ENCODE measurements around the gene GRN.

Gene GRN

DNA sequence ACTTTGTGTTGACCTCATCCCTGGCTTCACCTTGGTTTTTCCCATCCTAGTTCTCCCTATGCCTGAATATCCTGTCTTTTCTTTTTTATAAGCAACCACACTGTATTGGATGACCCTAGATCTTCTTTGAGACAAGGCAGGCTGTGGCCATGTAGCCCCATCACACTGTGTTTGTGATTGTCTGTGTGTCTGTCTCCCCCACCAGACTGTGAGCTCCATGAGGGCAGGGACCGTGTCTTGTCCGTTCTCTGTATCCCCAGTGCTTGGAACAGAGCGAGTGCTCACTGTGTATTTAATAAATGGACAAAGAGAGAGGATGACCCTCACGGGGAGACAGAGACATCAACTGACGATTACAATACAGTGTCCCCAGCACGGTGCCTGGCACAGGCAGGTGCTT is 27.6 kb upstream of the GRN start:
- TF ChIP-seq FOXP2 (optimal IDR thresholded peaks at IDR 0.05; ENCODE audit: control extremely low read depth, extremely low read length, insufficient read depth) (no peak), POLR2AphosphoS5 (IDR thresholded peaks at IDR 0.05; ENCODE audit: borderline replicate concordance, low read depth, low read length) (no peak), EZH2 (IDR thresholded peaks at IDR 0.05) (no peak)
- Histone ChIP-seq H3K9me3 (ENCODE audit: low read depth, low read length) (no peaks in the 10 kb centered on the region), H3K27ac (no peak overlapping the region), H3K9ac (ENCODE audit: insufficient read length) (no peak overlapping the region), H3K4me3 (no peak overlapping the region), H3K36me3 (ENCODE audit: insufficient read depth, low read length) (peaks cover 14% of the 10 kb centered on the region; the same call in 1 of the 2 replicates)
- no peak for DNase-seq (ENCODE audit: low read depth, low spot score)

DNA sequence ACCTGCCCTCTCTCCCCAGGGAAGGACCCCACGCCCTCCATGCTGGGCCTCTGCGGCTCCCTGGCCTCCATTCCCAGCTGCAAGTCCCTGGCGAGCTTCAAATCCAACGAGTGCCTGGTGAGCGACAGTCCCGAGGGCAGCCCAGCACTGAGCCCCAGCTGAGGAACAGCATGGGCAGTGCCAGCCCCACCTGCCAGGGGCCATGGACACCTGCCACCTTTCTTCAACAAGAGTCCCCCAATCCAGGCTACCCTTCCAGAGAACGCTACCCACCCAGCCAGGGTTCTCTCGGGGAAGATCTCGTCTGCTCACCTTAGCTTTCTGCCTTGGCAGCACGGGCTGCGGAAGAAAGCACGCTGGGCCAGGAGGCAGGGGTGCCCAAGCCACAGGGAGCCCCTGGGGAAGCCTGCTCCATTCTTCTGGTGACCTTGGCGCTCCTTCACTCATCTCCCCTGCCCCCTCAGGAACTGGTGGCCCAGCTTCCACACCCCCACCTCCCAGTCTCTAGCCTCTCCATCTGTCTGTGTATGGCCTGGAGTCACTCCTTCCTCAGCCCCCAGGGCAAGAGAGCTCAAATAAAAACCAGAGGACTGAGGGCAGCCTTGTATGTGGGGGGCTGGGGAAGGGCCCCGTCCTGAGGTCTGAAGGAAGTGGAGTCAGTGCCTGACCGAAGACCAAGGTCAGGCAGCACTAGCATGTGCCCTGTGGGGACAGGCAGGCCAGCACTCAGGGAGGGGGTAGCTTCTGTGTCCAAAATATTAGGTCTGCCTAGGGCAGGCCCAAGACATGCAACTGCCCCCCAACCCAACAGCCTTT is 26.8 kb upstream of the GRN start:
- DNase-seq (ENCODE audit: low read depth, low spot score), result no peak
- TF ChIP-seq POLR2AphosphoS5 (IDR thresholded peaks at IDR 0.05; ENCODE audit: borderline replicate concordance, low read depth, low read length) (peak; percentile 16; the same call in 1 of the 2 replicates), FOXP2 (optimal IDR thresholded peaks at IDR 0.05; ENCODE audit: control extremely low read depth, extremely low read length, insufficient read depth) (no peak)
- H3K27ac ChIP-seq, result no peak overlapping the region
- H3K9me3 ChIP-seq (ENCODE audit: low read depth, low read length), result no peaks in the 10 kb centered on the region
- H3K4me3 ChIP-seq, result no peak overlapping the region
- peaks cover 14% of the 10 kb centered on the region; the same call in 1 of the 2 replicates for H3K36me3 ChIP-seq (ENCODE audit: insufficient read depth, low read length)
- H3K9ac ChIP-seq (ENCODE audit: insufficient read length), result no peak overlapping the region

GRCh38 chr17:44320066-44320465 is 25.0 kb upstream of the GRN start:
- no peaks in the 10 kb centered on the region for H3K9me3 ChIP-seq (ENCODE audit: low read depth, low read length)
- TF ChIP-seq EZH2 (IDR thresholded peaks at IDR 0.05), result no peak
- no peak for TF ChIP-seq POLR2AphosphoS5 (IDR thresholded peaks at IDR 0.05; ENCODE audit: borderline replicate concordance, low read depth, low read length)
- TF ChIP-seq FOXP2 (optimal IDR thresholded peaks at IDR 0.05; ENCODE audit: control extremely low read depth, extremely low read length, insufficient read depth), result no peak
- H3K27ac ChIP-seq, result no peak overlapping the region
- no peak overlapping the region for H3K9ac ChIP-seq (ENCODE audit: insufficient read length)
- peaks cover 14% of the 10 kb centered on the region; the same call in 1 of the 2 replicates for H3K36me3 ChIP-seq (ENCODE audit: insufficient read depth, low read length)
- no peak for DNase-seq (ENCODE audit: low read depth, low spot score)
- H3K4me3 ChIP-seq, result no peak overlapping the region

- no peak for DNase-seq (ENCODE audit: low read depth, low spot score)
- no peak overlapping the region for H3K9ac ChIP-seq (ENCODE audit: insufficient read length)
- H3K36me3 ChIP-seq (ENCODE audit: insufficient read depth, low read length), result peaks cover 14% of the 10 kb centered on the region; the same call in 1 of the 2 replicates
- H3K9me3 ChIP-seq (ENCODE audit: low read depth, low read length), result no peaks in the 10 kb centered on the region
- no peak for TF ChIP-seq FOXP2 (optimal IDR thresholded peaks at IDR 0.05; ENCODE audit: control extremely low read depth, extremely low read length, insufficient read depth)
- no peak for TF ChIP-seq POLR2AphosphoS5 (IDR thresholded peaks at IDR 0.05; ENCODE audit: borderline replicate concordance, low read depth, low read length)
- no peak for TF ChIP-seq EZH2 (IDR thresholded peaks at IDR 0.05)
- H3K4me3 ChIP-seq, result no peak overlapping the region
- no peak overlapping the region for H3K27ac ChIP-seq
Observed at GRCh38 chr17:44321246-44322120, 23.6 kb upstream of the GRN start.

DNA sequence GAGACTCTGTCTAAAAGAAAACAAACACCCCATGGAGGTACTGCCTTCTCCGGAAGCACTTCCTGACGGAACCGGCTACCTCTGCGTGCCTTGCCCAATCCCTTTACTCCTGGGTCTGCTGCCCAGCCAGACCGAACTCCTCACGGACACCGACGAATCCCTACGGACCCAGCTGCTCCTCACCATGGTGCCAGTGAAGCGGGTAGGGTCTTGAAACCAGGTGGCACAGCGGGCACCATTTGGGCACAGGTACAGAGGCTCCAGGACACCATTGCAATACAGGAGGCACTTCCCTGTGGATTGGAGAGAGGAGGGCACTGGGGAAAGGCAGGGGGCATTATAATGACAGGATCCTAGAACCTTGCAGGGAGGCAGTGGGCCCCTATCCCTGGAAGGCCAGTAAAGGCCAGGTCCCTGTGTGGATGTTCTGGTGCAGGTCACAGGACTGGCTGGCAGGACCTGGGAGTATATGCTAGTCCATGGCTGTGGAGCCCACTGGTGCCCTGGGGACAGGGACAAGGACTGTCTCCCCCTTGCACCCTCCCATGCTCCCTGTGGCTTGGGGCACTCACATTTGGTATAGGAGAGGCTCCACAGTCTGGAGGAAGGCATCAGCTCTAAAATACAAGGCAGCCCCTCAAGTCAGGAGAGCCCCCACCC is 22.7 kb upstream of the GRN start:
- Histone ChIP-seq H3K27ac (no peak overlapping the region), H3K4me3 (no peak overlapping the region), H3K9me3 (ENCODE audit: low read depth, low read length) (no peaks in the 10 kb centered on the region), H3K36me3 (ENCODE audit: insufficient read depth, low read length) (peaks cover 14% of the 10 kb centered on the region; the same call in 1 of the 2 replicates), H3K9ac (ENCODE audit: insufficient read length) (no peak overlapping the region)
- TF ChIP-seq FOXP2 (optimal IDR thresholded peaks at IDR 0.05; ENCODE audit: control extremely low read depth, extremely low read length, insufficient read depth) (no peak), POLR2AphosphoS5 (IDR thresholded peaks at IDR 0.05; ENCODE audit: borderline replicate concordance, low read depth, low read length) (no peak), EZH2 (IDR thresholded peaks at IDR 0.05) (no peak)
- DNase-seq (ENCODE audit: low read depth, low spot score), result no peak

- Histone ChIP-seq H3K36me3 (ENCODE audit: insufficient read depth, low read length) (peaks cover 14% of the 10 kb centered on the region; the same call in 1 of the 2 replicates), H3K27ac (no peak overlapping the region), H3K4me3 (peak overlapping the region; percentile 86), H3K9me3 (ENCODE audit: low read depth, low read length) (no peaks in the 10 kb centered on the region), H3K9ac (ENCODE audit: insufficient read length) (peak overlapping the region; percentile 73)
- TF ChIP-seq FOXP2 (optimal IDR thresholded peaks at IDR 0.05; ENCODE audit: control extremely low read depth, extremely low read length, insufficient read depth), result no peak
- TF ChIP-seq EZH2 (IDR thresholded peaks at IDR 0.05), result no peak
- TF ChIP-seq POLR2AphosphoS5 (IDR thresholded peaks at IDR 0.05; ENCODE audit: borderline replicate concordance, low read depth, low read length), result no peak
- DNase-seq (ENCODE audit: low read depth, low spot score), result no peak
Observed at GRCh38 chr17:44323359-44324091, 21.6 kb upstream of the GRN start.

DNA sequence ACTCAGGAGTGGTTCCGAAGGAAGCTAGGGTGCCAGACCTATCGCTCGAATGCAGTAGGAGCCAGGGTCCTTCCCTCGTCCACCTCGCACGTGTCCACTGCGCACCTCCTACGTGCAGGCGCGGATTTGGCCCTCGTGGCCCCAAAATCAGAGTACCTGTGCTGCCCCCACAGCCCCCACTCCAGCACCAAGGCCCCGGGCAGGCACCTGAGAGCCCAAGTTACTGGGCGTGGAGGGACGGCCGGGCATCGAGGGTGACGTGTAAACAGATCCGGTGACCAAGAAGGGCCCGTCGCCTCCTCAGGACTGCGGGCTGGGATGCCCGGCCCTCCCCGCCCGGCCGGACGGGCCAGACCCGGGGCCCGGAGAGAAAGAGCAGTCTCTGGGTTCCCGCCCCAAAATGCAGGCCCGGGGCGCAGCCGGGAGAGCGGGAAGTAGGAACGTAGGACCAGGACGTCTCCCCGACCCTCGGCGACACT is 21.0 kb upstream of the GRN start:
- Histone ChIP-seq H3K4me3 (peak overlapping the region; percentile 86), H3K27ac (no peak overlapping the region), H3K36me3 (ENCODE audit: insufficient read depth, low read length) (peaks cover 14% of the 10 kb centered on the region; the same call in 1 of the 2 replicates), H3K9me3 (ENCODE audit: low read depth, low read length) (no peaks in the 10 kb centered on the region), H3K9ac (ENCODE audit: insufficient read length) (peak overlapping the region; percentile 73)
- no peak for TF ChIP-seq POLR2AphosphoS5 (IDR thresholded peaks at IDR 0.05; ENCODE audit: borderline replicate concordance, low read depth, low read length)
- DNase-seq (ENCODE audit: low read depth, low spot score), result no peak

Data from SK-N-MC (cell line).